ENCODE measurements around the gene CRIM1.

- TF ChIP-seq POLR2A (IDR thresholded peaks at IDR 0.05): no peak
- no peak for TF ChIP-seq CTCF (IDR thresholded peaks at IDR 0.05)
- no peak for TF ChIP-seq POLR2AphosphoS5 (IDR thresholded peaks at IDR 0.05; ENCODE audit: insufficient read depth in 1 of 2, low read depth in 1 of 2)
These were observed 48.1 kb upstream of the CRIM1 start for GRCh38 chr2:36307441-36307840.

All from vagina (tissue), 2 donors.